Muscle of arm (tissue), 12 donors: ENCODE measurements around the gene CERS1. TPM values are rescaled to one million over a fixed set of nuclear protein-coding genes. Genes with fewer than 3 reads are reported as not detected.
A peak's percentile ranks its signal among the peaks of the same experiment; 100 is the strongest.

Source experiments
- DNase-seq: peaks from one replicate; pipeline ENCODE4 v3.0.0-alpha.2; 2013
- polyA plus RNA-seq, 12 donors: library from polyadenylated mRNA; unstranded; fragments of 120-200 nt; gene quantifications; one replicate each; pipeline ENCODE4 v1.2.1, GENCODE V29; 2013; ENCODE audit not compliant: insufficient read length in 12 of 12

The CERS1 gene
- polyA plus RNA-seq, 12 donors, result 15.8 to 49.2 (median 30.5) TPM; not detected in 1

DNA sequence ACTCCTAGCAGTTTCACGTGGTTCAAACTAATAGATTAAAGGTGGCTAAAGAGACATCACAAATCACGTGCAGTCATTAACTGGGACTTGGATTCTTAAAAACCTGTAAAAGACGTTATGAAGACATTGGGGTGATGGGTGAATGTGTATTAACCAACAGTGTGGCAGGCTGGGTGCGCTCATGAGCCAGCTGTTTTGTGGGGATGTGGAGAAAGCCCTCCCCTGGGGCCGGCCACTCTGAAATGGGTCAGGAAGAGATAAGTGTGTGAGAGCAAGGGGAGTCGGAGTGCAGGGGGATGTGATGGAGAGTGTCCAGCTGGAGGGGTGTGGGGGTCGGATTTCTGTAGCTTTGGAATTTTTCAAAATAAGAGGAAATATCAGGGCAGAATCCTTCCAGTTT is 53.8 kb downstream of the CERS1 start:
- no peak for DNase-seq

DNA sequence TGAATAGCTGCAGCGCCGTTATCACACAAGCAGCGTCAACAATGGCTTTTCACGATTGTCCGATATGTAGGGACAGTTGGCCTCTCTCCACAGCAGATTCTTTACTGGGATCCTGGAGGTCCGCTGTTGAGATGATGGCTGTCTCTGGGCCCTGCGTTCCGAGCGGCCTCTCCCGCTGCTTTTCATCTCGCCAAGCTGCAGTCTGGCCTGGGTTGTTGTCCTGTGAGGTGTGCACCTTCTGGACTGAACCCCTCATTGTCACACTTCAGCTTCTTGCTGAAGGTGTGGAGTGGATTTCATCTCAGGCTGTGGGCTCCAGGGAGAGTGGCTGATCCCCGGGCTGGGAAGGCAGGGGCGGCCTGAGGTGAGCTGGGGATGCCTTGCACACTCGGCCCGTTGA is 54.6 kb downstream of the CERS1 start:
- DNase-seq, result no peak

DNA sequence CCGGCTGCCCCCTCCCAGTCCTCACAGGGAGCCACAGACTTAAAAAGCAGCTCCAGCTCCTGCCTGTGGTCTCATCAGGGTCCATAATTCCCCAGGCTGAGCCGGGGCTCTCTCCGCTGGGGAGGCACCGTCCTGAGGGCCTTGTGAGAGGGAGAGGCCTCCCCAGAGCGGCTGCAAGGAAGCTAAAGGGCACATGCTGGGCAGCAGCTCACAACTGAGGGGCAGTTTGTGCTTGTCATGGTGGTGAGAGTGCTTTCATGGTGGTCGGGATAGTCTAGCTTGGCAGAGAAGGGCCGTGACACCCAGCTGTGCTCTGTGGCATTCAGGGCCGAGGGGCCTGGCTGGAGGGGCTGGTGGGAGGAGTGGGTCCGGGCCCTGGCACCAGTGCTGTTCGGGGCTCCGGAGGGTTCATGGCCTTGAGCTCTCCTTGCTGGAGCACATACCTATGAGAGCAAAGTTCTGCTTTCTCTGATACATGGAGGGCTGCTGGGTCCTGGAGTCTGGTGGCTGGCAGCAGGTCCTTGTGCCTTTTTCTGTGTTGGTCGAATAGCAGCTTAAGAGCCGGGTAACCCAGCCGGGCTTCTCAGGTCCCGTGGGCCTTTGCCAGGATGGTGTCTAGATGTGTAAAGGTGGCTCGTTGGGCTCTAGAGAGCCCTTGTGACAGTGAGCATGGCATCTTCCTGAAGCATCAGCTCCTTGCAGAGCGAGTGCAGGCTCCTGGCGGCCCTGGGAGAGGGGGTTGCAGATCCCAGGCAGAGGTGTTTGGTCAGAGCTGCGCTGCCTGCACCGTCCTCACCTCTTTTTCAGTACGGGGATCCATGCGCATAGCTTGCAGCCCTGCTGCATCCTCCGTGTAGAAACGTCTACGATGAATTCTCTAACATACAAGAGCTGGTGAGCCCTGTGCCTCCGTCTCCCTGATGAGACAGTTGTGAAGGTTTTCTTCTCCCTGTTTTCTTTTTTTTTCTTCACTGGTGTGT is 55.4 kb downstream of the CERS1 start:
- no peak for DNase-seq

DNA sequence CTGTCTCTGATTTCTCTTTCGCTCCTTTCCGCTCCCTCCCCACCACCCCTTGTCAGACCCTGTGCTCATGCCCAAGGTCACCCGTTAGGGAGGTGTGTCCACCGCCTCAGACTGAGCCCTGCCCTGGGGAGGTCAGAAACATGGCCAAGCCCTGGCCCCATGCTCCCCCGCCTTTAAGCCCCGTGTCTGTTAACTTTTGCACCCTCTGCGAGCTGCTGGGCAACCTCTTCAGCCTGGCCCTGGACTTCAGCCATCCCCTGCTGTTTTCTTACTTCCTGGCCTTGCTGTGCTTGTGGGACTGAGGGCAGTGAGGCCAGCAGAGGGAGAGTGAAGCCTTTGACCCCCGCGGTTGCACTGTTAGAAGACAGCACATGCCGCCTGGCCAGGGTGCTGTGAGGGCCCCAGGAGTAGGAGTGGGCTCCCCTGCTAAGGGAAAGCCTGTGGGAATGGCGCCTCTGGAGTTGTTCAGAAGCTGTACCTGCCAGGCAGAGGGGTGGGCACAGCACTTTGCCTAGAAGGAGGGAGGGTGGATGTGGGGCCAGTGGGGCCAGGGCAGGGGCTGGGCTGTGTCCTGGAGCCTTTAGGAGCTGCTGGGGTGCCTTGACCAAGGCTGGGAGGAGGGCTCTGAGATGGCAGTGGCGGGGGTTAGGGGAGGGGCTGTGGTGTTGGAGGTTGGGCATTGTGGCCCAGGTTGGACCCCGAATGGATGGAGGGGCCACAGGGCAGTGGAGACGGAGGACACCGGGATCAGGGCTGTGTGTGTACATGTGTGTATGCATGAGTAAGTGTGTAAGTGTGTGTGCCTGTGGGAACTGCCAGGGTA is 56.3 kb downstream of the CERS1 start:
- no peak for DNase-seq

DNA sequence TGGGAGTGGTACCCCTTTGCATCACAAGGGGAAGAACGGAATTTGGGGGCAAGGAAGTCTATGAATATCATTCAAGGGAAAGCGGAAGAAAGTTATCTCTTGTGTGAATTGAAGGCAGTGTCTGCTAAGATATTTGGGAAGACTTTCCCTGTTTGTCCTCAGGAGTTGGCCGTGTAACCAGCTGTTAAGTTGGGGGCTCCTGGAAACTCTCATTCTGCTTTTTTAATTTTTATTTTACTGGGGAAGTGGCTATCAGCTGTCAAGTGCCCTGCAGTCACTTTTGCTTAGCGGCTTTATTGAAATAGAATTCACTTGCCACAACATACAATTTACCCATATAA is 61.3 kb downstream of the CERS1 start:
- DNase-seq, result no peak

DNA sequence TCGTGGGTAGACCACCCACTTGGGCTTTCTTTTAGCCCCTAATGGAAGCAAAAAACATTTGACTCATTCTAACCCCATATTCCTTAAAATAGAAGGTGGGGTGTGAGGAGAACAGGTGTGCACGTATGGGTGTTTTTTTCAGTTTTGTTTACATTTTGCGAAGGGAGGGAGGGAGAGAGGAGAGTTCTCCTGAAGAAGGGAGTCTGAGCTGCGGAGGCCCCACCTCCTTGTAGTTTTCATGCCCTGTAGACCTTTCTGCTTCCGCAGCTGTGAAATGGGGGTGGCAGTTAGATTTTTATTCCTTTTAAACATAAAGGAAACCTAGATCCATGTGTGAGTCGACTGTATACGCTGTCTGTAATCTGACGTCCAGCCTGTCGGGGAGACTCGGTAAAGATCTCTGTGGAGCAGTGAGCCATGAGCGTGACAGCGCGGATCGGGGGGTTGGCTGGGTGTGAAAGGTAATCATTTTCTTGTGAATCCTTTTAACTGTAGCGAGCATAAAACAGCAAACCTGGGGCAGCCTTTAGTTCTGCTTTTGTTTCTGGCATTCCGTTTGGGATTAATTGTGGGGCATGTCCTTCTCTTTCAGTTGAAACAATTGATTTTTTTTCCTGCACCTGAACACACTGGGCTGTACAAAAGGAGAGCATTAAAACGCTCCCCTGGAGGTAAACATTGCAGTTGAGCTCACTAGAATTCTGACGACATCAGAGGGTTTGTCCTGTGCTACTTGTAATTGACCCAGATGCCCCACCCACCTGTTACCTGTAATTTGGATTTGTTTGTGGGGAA is 61.9 kb downstream of the CERS1 start:
- DNase-seq, result no peak

DNA sequence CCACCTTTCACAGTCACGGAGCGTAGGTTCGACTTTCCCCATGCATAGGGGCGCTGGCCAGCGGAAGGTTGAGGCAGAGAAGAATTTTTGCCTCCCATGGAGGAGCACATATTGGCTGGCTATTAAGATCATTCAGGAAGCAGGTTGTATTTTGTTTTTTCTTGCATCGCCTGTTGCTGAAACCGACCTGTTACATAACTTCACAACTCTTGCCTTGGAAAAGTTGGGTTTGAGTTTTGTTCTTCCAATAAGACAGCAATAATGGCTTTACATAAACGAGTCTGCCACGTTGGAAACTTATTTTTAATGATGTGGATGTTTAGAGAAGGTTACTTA is 62.8 kb downstream of the CERS1 start:
- DNase-seq, result no peak

DNA sequence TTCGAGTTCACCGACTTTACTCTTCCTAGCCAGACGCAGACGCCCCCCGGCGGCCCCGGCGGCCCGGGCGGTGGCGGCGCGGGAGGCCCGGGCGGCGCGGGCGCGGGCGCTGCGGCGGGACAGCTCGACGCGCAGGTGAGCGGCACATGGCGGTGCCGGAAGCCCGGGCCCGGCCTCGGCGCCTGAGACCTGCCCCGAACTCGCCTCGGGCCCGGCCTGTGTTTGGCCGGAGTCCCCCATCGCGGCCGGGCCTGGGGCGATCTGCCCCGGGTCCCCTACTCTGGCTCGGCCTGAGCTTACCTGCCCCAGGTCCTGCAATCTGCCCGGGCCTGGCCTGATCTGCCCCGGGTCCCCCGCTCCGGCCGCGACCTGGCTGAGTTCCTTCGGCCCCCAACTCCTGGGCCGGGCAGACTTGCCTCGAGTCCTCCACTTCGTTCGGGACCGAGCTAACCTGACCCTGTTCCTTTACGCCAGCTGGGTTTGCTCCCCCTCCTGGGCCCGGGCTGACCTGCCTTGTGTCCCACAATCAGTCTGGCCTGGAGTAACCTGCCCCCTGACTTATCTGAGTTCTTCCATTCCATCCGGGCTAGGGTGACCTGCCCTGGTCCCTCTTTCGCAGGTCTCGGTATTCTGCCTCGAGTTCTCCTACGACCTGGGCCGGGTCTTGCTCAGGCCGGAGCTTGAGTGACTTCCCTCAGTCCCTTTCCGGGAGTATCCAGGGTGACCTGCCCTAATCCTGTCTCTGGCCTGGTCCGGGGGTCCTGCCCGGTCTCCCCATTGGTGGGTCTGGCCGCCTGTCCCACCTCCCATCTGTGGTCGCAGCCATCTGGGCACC is 63.4 kb downstream of the CERS1 start:
- no peak for DNase-seq

DNA sequence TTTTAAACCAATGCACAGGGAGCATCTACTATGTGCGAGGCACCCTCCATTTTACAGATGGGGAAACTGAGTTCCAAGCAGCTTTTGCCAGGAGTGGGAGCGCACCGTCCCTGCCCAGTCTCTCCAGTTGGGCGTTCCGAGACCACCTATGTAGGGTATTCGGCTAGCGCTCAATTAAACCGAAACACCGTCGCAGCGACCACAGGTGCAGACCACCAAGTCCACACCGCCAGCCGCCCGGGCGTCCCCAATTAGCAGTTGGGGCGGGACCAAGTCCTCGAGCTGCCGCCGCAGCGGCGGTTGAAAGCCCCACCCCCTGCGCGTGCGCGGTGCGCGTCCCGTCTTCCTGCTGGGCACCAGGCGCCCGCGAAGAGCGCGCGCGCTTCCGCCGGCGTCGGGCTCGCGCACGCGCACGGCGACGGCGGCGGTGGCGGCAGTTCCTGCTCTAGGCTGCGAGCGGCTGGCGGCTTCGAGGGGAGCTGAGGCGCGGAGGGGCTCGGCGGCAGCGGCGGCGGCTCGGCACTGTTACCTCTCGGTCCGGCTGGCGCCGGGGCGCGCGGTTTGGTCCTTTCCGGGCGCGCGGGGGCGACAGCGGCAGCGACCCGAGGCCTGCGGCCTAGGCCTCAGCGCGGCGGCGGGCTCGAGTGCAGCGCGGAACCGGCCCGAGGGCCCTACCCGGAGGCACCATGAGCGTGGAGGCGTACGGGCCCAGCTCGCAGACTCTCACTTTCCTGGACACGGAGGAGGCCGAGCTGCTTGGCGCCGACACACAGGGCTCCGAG is 64.2 kb downstream of the CERS1 start, which contains the start of gene UPF1:
Gene UPF1 (plus strand): TSS at position 436 of the 782 bp plus-strand sequence. CDS start 251 bp downstream, at position 687.
- DNase-seq, result peak; percentile 94

DNA sequence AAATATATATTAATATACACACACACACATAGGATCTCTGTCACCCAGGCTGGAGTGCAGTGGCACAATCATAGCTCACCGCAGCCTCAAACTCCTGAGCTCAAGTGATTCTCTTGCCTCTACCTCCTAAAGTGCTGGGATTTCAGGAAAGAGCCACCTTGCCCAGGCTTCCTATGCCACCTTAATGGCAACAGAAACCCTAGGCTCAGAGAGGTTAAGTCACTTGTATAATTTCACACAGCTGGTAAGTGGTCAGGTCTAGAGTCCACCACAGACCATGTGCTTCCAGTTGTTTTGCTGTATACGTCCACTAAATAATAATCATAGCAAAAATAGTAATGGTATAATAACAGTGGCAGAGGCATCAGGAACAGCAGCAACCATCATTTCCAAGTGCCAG is 65.5 kb downstream of the CERS1 start:
- DNase-seq, result no peak

DNA sequence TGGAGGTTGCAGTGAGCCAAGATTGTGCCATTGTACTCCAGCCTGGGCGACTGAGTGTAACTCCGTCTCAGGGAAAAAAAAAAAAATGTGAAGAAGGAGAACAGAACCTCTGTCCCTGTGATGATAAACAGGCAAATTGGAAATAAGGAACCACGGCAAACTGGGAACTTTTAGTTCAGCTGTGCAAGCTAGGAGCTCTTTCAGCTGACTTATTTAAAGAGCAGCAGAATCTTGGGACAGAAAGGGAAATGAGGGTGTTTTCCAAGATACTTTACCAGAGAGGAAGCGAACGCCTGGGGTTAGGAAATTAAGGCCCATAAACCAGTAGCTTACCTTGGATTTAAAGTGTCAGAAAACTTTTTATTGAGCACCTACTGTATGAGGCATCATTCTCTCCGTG is 67.2 kb downstream of the CERS1 start:
- DNase-seq, result no peak

Other genes with a start within 250 kb of the CERS1 start
- gene CRTC1, start 212.5 kb downstream of the CERS1 start, polyA plus RNA-seq, result 10 to 100 TPM in 8 of 12 donors, 1 to 10 TPM in 3, not detected in 1; 9.8 to 29.3 (median 11.7) TPM
- gene COMP, start 104.9 kb downstream of the CERS1 start, polyA plus RNA-seq, result 10 to 100 TPM in 5 of 12 donors, 1 to 10 TPM in 5, not detected in 2; 3.2 to 30.9 (median 9.2) TPM
- 10 to 100 TPM in 11 of 12 donors, not detected in 1; 25.3 to 86.6 (median 33.8) TPM for gene UPF1, start 64.2 kb downstream of the CERS1 start, polyA plus RNA-seq
- 10 to 100 TPM in 11 of 12 donors, not detected in 1; 55.2 to 96.3 (median 71.7) TPM for gene COPE, start 23.2 kb upstream of the CERS1 start, polyA plus RNA-seq
- 10 to 100 TPM in 11 of 12 donors, not detected in 1; 29.4 to 45.6 (median 34.8) TPM for gene DDX49, start 23.6 kb upstream of the CERS1 start, polyA plus RNA-seq
- gene HOMER3, start 45.1 kb upstream of the CERS1 start, polyA plus RNA-seq, result 10 to 100 TPM in 11 of 12 donors, not detected in 1; 46.8 to 83.7 (median 56.3) TPM
- gene SUGP2, start 137.4 kb upstream of the CERS1 start, polyA plus RNA-seq, result 10 to 100 TPM in 11 of 12 donors, not detected in 1; 48.8 to 93.0 (median 60.4) TPM
- 10 to 100 TPM in 11 of 12 donors, not detected in 1; 17.5 to 54.8 (median 23.2) TPM for gene ARMC6, start 137.4 kb upstream of the CERS1 start, polyA plus RNA-seq
- gene SLC25A42, start 167.8 kb upstream of the CERS1 start, polyA plus RNA-seq, result 10 to 100 TPM in 6 of 12 donors, 1 to 10 TPM in 5, not detected in 1; 7.2 to 20.2 (median 10.2) TPM
- 10 to 100 TPM in 11 of 12 donors, not detected in 1; 13.3 to 30.7 (median 21.5) TPM for gene TMEM161A, start 242.3 kb upstream of the CERS1 start, polyA plus RNA-seq